ENCODE data around the gene KL. TPM values are rescaled to one million over a fixed set of nuclear protein-coding genes. Genes with fewer than 3 reads are reported as not detected.

Gene KL
- total and polyA plus RNA-seq, 2 experiments from 2014 or later: 0.03 TPM; not detected in 1

DNA sequence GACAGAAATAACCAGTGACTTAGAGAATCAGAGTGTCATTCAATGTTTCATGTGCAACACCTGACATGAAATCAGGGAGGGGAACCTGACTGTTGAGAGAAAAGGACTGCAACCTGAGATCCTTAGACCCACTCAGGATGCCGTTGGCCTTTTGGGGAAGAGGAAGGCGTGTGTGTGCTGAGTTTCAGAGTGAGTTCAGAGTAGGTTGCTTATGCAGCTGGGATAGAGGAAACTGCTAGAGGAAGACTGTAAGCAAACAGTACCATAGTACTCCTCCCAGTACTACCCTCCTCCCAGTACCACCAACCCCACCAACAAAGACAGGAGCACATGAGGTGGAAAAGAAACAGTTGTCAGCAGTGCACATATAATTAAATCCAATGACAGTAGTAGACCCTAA is 63.7 kb downstream of the KL start:
- Histone ChIP-seq H3F3A (replicated peaks; ENCODE audit: low read depth) (no peaks in the 10 kb centered on the region), H3K27ac (ENCODE audit: low read depth) (no peak overlapping the region), H3K36me3 (ENCODE audit: insufficient read depth) (no peaks in the 10 kb centered on the region), H3K9me2 (ENCODE audit: insufficient read depth) (no peaks in the 10 kb centered on the region), H3K27me3 (ENCODE audit: insufficient read depth) (no peaks in the 10 kb centered on the region), H4K20me1 (replicated peaks; ENCODE audit: insufficient read depth) (no peaks in the 10 kb centered on the region; the same call in 1 of the 2 replicates), H3K4me2 (no peak overlapping the region), H3K79me2 (replicated peaks; ENCODE audit: insufficient read depth) (no peaks in the 10 kb centered on the region), H2AFZ (no peak overlapping the region), H3K4me3 (no peak overlapping the region), H3K4me1 (ENCODE audit: insufficient read depth) (no peaks in the 10 kb centered on the region)
- peaks cover 5% of the 10 kb centered on the region for H3K27me3 Mint-ChIP-seq (ENCODE audit: insufficient read depth, low read depth, poor library complexity)
- DNase-seq (ENCODE audit: low spot score) (no peak), ATAC-seq (no peak)
- no peaks in the 10 kb centered on the region for H3K4me1 Mint-ChIP-seq
- H3K36me3 Mint-ChIP-seq (ENCODE audit: low read depth): no peaks in the 10 kb centered on the region
- no peak overlapping the region for H3K27ac Mint-ChIP-seq
- TF ChIP-seq POLR2AphosphoS5 (IDR thresholded peaks at IDR 0.05; ENCODE audit: low read depth) (no peak), ZNF114 (CRISPR knock-in tag; IDR thresholded peaks at IDR 0.05) (no peak), JUNB (IDR thresholded peaks at IDR 0.05; ENCODE audit: unreplicated experiment) (no peak), STAT1 (IDR thresholded peaks at IDR 0.05; ENCODE audit: unreplicated experiment) (no peak), ZNF331 (CRISPR knock-in tag; IDR thresholded peaks at IDR 0.05; ENCODE audit: low read depth) (no peak), CREB1 (CRISPR knock-in tag; IDR thresholded peaks at IDR 0.05; ENCODE audit: low read depth) (no peak), REST (IDR thresholded peaks at IDR 0.05; ENCODE audit: unreplicated experiment) (no peak), NANOG (IDR thresholded peaks at IDR 0.05; ENCODE audit: borderline replicate concordance) (no peak), EZH2 (IDR thresholded peaks at IDR 0.05; ENCODE audit: low read depth, unreplicated experiment) (no peak), ZNF462 (CRISPR knock-in tag; IDR thresholded peaks at IDR 0.05) (no peak)
- TF ChIP-seq, protein P1, sequence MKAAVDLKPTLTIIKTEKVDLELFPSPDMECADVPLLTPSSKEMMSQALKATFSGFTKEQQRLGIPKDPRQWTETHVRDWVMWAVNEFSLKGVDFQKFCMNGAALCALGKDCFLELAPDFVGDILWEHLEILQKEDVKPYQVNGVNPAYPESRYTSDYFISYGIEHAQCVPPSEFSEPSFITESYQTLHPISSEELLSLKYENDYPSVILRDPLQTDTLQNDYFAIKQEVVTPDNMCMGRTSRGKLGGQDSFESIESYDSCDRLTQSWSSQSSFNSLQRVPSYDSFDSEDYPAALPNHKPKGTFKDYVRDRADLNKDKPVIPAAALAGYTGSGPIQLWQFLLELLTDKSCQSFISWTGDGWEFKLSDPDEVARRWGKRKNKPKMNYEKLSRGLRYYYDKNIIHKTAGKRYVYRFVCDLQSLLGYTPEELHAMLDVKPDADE (IDR thresholded peaks at IDR 0.05): no peak
- TF ChIP-seq, protein P2, sequence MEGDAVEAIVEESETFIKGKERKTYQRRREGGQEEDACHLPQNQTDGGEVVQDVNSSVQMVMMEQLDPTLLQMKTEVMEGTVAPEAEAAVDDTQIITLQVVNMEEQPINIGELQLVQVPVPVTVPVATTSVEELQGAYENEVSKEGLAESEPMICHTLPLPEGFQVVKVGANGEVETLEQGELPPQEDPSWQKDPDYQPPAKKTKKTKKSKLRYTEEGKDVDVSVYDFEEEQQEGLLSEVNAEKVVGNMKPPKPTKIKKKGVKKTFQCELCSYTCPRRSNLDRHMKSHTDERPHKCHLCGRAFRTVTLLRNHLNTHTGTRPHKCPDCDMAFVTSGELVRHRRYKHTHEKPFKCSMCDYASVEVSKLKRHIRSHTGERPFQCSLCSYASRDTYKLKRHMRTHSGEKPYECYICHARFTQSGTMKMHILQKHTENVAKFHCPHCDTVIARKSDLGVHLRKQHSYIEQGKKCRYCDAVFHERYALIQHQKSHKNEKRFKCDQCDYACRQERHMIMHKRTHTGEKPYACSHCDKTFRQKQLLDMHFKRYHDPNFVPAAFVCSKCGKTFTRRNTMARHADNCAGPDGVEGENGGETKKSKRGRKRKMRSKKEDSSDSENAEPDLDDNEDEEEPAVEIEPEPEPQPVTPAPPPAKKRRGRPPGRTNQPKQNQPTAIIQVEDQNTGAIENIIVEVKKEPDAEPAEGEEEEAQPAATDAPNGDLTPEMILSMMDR (conservative IDR thresholded peaks at IDR 0.05; ENCODE audit: low read depth in 2 of 2): no peak
- no peak overlapping the region for H3K4me3 Mint-ChIP-seq
- H3K9me3 Mint-ChIP-seq: no peaks in the 10 kb centered on the region
